GM04503 (cell line): ENCODE data around the gene TUBB4A.

ENCODE experiments used
- DNase-seq: peaks from one replicate; pipeline ENCODE4 v3.0.0-alpha.2; 2012; ENCODE audit warnings: low read depth

The TUBB4A gene

GRCh38 chr19:6466526-6467248, 35.4 kb downstream of the TUBB4A start:
- no peak for DNase-seq

- DNase-seq = no peak
These were observed 36.4 kb downstream of the TUBB4A start for GRCh38 chr19:6465663-6466062.

- no peak for DNase-seq
These were observed 37.1 kb downstream of the TUBB4A start for GRCh38 chr19:6465006-6465405.

- DNase-seq = no peak
These were observed 37.8 kb downstream of the TUBB4A start, which contains the start of gene CRB3 for GRCh38 chr19:6464070-6464873. CRB3 (plus strand) TSS chr19:6464271; CDS start chr19:6464702, 431 bp downstream.

GRCh38 chr19:6460099-6460884, 41.8 kb downstream of the TUBB4A start:
- peak; percentile 81 for DNase-seq

- peak; percentile 4 for DNase-seq
These were observed 42.6 kb downstream of the TUBB4A start, which contains the start of gene SLC25A23 for GRCh38 chr19:6459262-6460098. SLC25A23 (minus strand) TSS chr19:6459792; CDS start chr19:6459628, 164 bp downstream.

GRCh38 chr19:6458695-6459261, 43.3 kb downstream of the TUBB4A start:
- no peak for DNase-seq

- DNase-seq = no peak
These were observed 44.0 kb downstream of the TUBB4A start for GRCh38 chr19:6457958-6458694.

GRCh38 chr19:6455924-6456323, 46.2 kb downstream of the TUBB4A start:
- DNase-seq = no peak

GRCh38 chr19:6453951-6454565, 48.1 kb downstream of the TUBB4A start:
- no peak for DNase-seq

- DNase-seq = no peak
These were observed 49.2 kb downstream of the TUBB4A start for GRCh38 chr19:6452899-6453298.

- DNase-seq = no peak
These were observed 49.9 kb downstream of the TUBB4A start for GRCh38 chr19:6452223-6452614.

- no peak for DNase-seq
These were observed 50.4 kb downstream of the TUBB4A start for GRCh38 chr19:6451583-6452222.

GRCh38 chr19:6450166-6450565, 51.9 kb downstream of the TUBB4A start:
- no peak for DNase-seq

GRCh38 chr19:6448045-6448444, 54.1 kb downstream of the TUBB4A start:
- DNase-seq = no peak

- DNase-seq = no peak
These were observed 55.7 kb downstream of the TUBB4A start for GRCh38 chr19:6446452-6446851.
